Thyroid gland (tissue), 4 donors: Measurements from ENCODE around the gene RSRC1.

ENCODE experiments used
- POLR2A ChIP-seq, 2 donors: fragments of 450-650 bp; IDR thresholded peaks; one replicate each; pipeline ENCODE4 v1.6.1; 2017; ENCODE audit warnings: antibody characterized with exemption in 2 of 2, mild to moderate bottlenecking in 2 of 2, moderate library complexity in 1 of 2
- TF ChIP-seq, protein P1 (sequence below), 6 experiments: fragments of 200-600 bp in 3 of 6; fragments of 450-650 bp in 3 of 6; sonication (generic) in 3 of 6; IDR thresholded peaks; one replicate each; pipeline ENCODE4 v1.5.1; 2016 to 2019; ENCODE audit warnings: antibody characterized with exemption in 6 of 6, mild to moderate bottlenecking in 2 of 6, inconsistent platforms in 1 of 6, moderate library complexity in 1 of 6

DNA sequence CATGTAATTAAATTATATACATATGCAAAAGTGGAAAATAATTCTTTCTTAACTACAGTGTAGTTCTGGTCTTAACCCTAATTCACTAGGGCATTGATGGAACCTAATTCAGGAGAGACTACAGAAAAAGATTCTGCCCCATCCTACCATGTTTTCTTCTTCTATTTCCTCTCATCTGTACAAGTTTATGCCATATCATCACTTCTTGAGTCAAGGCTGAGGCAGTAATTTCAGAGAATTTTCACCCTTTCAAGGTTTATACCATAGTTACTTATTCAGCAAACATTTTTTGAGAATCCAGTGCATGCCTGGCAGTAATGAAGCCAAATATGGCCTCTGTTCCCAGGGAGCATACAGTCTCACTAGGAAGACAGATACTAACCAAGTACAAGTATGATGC lies 37.1 kb upstream of the RSRC1 start:
- TF ChIP-seq, protein P1, sequence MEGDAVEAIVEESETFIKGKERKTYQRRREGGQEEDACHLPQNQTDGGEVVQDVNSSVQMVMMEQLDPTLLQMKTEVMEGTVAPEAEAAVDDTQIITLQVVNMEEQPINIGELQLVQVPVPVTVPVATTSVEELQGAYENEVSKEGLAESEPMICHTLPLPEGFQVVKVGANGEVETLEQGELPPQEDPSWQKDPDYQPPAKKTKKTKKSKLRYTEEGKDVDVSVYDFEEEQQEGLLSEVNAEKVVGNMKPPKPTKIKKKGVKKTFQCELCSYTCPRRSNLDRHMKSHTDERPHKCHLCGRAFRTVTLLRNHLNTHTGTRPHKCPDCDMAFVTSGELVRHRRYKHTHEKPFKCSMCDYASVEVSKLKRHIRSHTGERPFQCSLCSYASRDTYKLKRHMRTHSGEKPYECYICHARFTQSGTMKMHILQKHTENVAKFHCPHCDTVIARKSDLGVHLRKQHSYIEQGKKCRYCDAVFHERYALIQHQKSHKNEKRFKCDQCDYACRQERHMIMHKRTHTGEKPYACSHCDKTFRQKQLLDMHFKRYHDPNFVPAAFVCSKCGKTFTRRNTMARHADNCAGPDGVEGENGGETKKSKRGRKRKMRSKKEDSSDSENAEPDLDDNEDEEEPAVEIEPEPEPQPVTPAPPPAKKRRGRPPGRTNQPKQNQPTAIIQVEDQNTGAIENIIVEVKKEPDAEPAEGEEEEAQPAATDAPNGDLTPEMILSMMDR (IDR thresholded peaks at IDR 0.05), result no peak
- no peak for TF ChIP-seq POLR2A (IDR thresholded peaks at IDR 0.05)
